ENCODE data around the gene SSC5D.

- TF ChIP-seq, protein P1, sequence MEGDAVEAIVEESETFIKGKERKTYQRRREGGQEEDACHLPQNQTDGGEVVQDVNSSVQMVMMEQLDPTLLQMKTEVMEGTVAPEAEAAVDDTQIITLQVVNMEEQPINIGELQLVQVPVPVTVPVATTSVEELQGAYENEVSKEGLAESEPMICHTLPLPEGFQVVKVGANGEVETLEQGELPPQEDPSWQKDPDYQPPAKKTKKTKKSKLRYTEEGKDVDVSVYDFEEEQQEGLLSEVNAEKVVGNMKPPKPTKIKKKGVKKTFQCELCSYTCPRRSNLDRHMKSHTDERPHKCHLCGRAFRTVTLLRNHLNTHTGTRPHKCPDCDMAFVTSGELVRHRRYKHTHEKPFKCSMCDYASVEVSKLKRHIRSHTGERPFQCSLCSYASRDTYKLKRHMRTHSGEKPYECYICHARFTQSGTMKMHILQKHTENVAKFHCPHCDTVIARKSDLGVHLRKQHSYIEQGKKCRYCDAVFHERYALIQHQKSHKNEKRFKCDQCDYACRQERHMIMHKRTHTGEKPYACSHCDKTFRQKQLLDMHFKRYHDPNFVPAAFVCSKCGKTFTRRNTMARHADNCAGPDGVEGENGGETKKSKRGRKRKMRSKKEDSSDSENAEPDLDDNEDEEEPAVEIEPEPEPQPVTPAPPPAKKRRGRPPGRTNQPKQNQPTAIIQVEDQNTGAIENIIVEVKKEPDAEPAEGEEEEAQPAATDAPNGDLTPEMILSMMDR (IDR thresholded peaks at IDR 0.05 in 8 of 11, conservative IDR thresholded peaks at IDR 0.05 in 3 of 11), result no peak
- TF ChIP-seq POLR2AphosphoS5 (IDR thresholded peaks at IDR 0.05), result no peak
Observed at GRCh38 chr19:55543567-55543966, 55.3 kb downstream of the SSC5D start.

All from spleen (tissue), 7 donors.